Neutrophil (primary cell): ENCODE data around the gene HMGN3.
"Not testable (repeated sequence)": the region's sequence is repeated elsewhere in the genome, so short reads cannot be mapped to it uniquely, and the experiment has no call there.

Experiments
- H3K27ac ChIP-seq: fragments of 200-600 bp; sonication (generic); 2 replicates; pipeline ENCODE4 v1.5.1; 2016; ENCODE audit warnings: mild to moderate bottlenecking, moderate library complexity
- H3K27me3 ChIP-seq: fragments of 200-600 bp; sonication (generic); 2 replicates; pipeline ENCODE4 v1.6.0; 2016; ENCODE audit warnings: mild to moderate bottlenecking
- H3K36me3 ChIP-seq: fragments of 200-600 bp; sonication (generic); 2 replicates; pipeline ENCODE4 v1.5.1; 2017
- H3K4me1 ChIP-seq, 2 experiments: fragments of 200-600 bp in 1 of 2; sonication (generic) in 1 of 2; 1 replicate in 1 of 2; 2 replicates in 1 of 2; pipeline versions ENCODE4 v1.5.1 to v1.6.1; 2013 to 2016; ENCODE audit warnings: low read depth in 1 of 2, low read length in 1 of 2, mild to moderate bottlenecking in 1 of 2, moderate library complexity in 1 of 2; ENCODE audit not compliant: control insufficient read depth in 1 of 2, insufficient read depth in 1 of 2
- H3K4me3 ChIP-seq, 2 experiments: fragments of 200-600 bp in 1 of 2; sonication (generic) in 1 of 2; 1 replicate in 1 of 2; 2 replicates in 1 of 2; pipeline ENCODE4 v1.5.1; 2013 to 2016; ENCODE audit warnings: low read depth in 1 of 2, low read length in 1 of 2, mild to moderate bottlenecking in 1 of 2, moderate library complexity in 1 of 2
- H3K9me3 ChIP-seq: fragments of 200-600 bp; sonication (generic); 2 replicates; pipeline ENCODE4 v1.5.1; 2016
- TF ChIP-seq, protein P1 (sequence below): fragments of 200-600 bp; sonication (generic); IDR thresholded peaks from 2 replicates; pipeline ENCODE4 v1.5.1; 2016; ENCODE audit warnings: antibody characterized with exemption

Gene HMGN3

DNA sequence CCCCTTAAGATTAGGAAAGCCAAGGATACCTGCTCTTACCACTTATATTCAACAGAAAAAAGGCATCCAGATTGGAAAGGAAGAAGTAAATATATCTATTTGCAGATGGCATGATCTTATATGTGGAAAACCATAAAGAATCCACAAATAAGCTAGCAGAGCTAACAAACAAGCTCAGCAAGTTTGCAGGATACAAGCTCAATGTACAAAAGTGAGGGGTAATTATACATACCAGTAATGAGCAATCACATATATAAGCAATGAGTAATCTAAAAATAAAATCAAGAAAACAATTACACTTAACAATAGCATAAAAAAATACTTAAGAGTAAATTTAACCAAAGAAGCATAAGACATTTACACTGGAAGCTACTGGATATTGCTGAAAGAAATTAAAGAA is 31.6 kb upstream of the HMGN3 start:
- H3K36me3 ChIP-seq = no peaks in the 10 kb centered on the region
- no peak overlapping the region for H3K4me3 ChIP-seq
- H3K27ac ChIP-seq = no peak overlapping the region
- H3K27me3 ChIP-seq = no peaks in the 10 kb centered on the region
- H3K9me3 ChIP-seq = no peaks in the 10 kb centered on the region
- H3K4me1 ChIP-seq = no peaks in the 10 kb centered on the region
- TF ChIP-seq, protein P1, sequence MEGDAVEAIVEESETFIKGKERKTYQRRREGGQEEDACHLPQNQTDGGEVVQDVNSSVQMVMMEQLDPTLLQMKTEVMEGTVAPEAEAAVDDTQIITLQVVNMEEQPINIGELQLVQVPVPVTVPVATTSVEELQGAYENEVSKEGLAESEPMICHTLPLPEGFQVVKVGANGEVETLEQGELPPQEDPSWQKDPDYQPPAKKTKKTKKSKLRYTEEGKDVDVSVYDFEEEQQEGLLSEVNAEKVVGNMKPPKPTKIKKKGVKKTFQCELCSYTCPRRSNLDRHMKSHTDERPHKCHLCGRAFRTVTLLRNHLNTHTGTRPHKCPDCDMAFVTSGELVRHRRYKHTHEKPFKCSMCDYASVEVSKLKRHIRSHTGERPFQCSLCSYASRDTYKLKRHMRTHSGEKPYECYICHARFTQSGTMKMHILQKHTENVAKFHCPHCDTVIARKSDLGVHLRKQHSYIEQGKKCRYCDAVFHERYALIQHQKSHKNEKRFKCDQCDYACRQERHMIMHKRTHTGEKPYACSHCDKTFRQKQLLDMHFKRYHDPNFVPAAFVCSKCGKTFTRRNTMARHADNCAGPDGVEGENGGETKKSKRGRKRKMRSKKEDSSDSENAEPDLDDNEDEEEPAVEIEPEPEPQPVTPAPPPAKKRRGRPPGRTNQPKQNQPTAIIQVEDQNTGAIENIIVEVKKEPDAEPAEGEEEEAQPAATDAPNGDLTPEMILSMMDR = no peak

DNA sequence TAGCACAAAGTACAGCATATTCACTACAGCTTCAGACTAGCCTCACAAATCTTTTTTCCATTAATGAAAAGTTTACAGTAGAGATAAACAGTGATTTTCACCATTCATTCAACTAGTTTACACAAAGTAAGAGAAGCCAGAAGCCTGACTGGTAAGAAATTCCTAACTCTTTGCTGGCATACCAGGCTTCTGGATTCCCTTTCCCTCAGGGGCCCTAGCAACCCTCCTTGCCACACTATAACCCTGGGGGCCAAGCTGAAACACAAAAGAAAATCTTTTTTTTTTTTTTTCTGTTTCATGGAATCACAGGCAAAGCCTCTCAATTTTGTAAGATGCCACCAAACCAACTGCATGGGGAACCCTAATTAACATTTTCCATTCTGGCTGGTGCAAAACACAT is 28.9 kb upstream of the HMGN3 start:
- Histone ChIP-seq H3K9me3 (no peaks in the 10 kb centered on the region), H3K27ac (no peak overlapping the region), H3K27me3 (no peaks in the 10 kb centered on the region), H3K4me1 (no peaks in the 10 kb centered on the region), H3K36me3 (no peaks in the 10 kb centered on the region), H3K4me3 (no peak overlapping the region)
- TF ChIP-seq, protein P1 = no peak

DNA sequence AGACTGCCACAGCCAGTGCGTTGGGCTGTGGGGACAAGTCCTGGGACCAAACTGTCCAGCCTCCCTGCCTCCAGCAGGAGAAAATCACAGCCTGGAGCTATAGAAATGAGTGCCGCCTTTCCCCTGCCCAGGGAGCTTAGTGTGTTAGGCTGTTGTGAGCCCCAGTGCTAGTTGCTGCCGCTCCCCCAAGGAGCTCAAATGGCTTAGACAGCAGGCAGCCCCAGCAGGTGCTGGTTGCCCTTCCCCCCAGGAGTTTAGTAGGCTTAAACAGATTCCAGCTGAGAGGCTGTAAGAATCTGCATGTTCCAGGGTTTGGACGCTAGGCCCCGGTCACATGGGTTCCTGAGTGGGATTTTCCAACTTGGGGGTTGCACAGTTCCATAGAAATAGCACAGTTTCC is 27.2 kb upstream of the HMGN3 start:
- Histone ChIP-seq H3K27me3 (no peaks in the 10 kb centered on the region), H3K9me3 (no peaks in the 10 kb centered on the region), H3K4me3 (no peak overlapping the region), H3K4me1 (no peaks in the 10 kb centered on the region), H3K36me3 (no peaks in the 10 kb centered on the region), H3K27ac (no peak overlapping the region)
- TF ChIP-seq, protein P1 = no peak

DNA sequence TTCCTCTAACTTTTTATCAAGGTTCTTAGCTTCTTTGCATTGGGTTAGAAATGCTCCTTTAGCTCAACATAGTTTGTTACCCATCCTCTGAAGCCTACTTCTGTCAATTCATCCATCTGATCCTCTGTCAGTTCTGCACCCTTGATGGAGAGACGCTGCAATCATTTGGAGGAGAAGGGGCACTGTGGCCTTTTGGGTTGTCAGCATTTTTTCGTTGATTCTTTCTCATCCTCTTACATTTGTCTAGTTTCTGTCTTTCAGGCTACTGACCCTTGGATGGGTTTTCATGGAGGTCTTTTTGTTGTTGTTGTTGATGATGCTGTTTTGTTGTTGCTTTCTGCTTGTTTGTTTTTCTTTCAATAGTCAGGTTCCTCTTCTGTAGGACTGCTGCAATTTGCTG is 26.3 kb upstream of the HMGN3 start:
- Histone ChIP-seq H3K4me1 (no peaks in the 10 kb centered on the region), H3K9me3 (no peaks in the 10 kb centered on the region), H3K4me3 (no peak overlapping the region), H3K36me3 (no peaks in the 10 kb centered on the region), H3K27me3 (no peaks in the 10 kb centered on the region), H3K27ac (no peak overlapping the region)
- TF ChIP-seq, protein P1 = no peak

DNA sequence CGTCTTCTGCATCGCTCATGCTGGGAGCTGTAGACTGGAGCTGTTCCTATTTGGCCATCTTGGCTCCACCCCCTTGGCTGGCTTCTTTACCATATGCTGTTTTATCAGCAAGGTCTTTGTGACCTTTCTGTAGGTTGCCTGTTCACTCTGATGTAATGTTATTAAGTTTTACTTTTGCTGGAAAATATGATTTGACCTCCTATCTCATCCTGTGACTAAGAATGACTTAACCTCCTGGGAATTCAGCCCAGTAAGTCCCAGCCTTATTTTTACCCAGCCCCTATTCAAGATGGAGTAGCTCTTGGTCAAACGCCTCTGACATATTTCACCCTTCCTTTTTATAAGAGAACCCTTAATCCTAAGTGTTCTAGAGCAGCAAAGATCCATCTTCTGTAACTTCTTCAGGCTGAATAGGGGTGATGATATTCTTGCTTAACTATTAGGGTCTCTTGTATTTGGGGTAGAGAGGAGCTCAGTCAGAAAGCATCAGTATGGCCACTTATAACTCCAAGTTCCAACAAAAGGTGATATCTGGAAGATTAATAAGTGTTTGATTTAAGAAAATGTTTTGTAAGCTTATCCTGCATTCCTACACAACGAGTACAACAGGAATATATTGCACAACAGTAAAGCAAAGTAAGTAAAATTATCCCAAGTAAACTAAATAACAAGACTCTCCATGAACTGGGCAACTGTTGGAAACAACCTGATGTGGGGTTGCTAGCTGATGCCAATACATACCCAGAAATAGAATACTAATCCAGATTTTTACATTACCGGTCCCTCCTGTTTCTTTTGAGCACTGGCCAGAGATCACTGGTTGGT is 23.1 kb upstream of the HMGN3 start:
- no peaks in the 10 kb centered on the region for H3K27me3 ChIP-seq
- H3K27ac ChIP-seq = no peak overlapping the region
- no peak overlapping the region for H3K4me3 ChIP-seq
- no peaks in the 10 kb centered on the region for H3K9me3 ChIP-seq
- TF ChIP-seq, protein P1 = no peak
- H3K4me1 ChIP-seq = no peaks in the 10 kb centered on the region
- no peaks in the 10 kb centered on the region for H3K36me3 ChIP-seq

DNA sequence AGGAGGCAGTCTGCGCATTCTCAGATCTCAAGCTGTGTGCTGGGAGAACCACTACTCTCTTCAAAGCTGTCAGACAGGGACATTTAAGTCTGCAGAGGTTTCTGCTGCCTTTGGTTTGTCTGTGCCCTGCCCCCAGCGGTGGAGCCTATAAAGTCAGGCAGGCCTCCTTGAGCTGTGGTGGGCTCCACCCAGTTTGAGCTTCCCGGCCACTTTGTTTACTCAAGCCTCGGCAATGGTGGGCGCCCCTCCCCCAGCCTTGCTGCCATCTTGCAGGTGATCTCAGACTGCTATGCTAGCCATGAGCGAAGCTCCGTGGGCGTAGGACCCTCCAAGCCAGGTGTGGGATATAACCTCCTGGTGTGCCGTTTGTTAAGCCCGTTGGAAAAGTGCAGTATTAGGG is 22.3 kb upstream of the HMGN3 start:
- not testable (repeated sequence) for H3K36me3 ChIP-seq, H3K9me3 ChIP-seq, H3K27me3 ChIP-seq, H3K4me3 ChIP-seq, H3K27ac ChIP-seq, H3K4me1 ChIP-seq

DNA sequence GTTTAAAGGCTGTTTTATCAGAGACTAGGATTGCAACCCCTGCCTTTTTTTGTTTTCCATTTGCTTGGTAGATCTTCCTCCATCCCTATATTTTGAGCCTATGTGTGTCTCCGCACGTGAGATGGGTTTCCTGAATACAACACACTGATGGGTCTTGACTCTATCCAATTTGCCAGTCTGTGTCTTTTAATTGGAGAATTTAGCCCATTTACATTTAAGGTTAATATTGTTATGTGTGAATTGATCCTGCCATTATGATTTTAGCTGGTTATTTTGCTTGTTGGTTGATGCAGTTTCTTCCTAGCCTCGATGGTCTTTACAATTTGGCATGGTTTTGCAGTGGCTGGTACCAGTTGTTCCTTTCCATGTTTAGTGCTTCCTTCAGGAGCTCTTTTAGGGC is 20.6 kb upstream of the HMGN3 start:
- not testable (repeated sequence) for H3K27ac ChIP-seq, H3K27me3 ChIP-seq, H3K9me3 ChIP-seq, H3K4me1 ChIP-seq, H3K36me3 ChIP-seq, H3K4me3 ChIP-seq
